NCI-H446 (cell line): ENCODE results near the gene PAGE1.
"Not testable (repeated sequence)": the region's sequence is repeated elsewhere in the genome, so short reads cannot be mapped to it uniquely, and the experiment has no call there.

Source experiments
- DNase-seq, 2 experiments: peaks; one replicate each; lab custom pipeline; 2025; lab: John Stamatoyannopoulos, UW

Gene PAGE1, protein sequence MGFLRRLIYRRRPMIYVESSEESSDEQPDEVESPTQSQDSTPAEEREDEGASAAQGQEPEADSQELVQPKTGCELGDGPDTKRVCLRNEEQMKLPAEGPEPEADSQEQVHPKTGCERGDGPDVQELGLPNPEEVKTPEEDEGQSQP

DNA sequence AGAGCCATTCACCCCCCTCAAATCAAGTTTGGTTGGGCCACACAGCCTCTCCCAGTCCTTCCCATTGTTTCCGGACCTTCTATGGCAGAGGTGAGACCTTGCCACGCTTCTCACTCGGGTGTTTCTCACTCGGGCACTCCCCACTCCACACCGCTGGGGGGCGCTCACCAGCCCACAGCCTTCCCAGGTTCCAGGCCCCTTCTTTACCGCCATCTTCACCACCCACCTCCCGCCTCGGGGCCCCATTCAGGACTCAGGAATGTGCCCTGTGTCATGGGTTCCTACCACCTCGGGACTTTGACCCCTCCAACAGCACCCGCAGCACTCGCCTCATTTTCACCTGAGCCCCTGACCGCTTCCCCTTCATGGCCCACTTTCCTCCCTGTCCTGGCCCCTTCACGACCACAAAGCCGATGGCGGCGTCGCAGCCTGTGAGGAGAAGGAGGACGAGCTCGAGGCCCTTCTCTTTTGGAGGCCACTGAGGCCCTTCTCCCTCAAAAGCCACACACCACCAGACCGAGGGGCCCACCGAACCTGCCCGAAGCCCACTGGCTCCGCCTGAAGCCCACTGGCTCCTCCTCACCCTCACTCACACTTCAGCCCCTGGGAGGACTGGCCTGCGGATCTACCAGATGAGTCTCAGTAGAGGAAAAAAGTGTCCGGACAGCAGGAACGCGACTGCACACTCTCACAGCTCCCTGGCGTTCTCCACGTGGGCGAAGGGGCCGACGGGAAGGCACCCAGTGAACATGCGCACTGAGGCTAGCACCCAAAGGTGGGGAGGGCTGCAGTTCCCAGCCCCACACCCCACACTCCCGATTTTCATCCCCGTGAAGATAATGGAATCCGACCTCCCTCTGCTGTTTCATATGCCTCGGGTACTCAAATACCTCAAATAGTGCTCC, at the start of gene PAGE1:
Gene PAGE1, minus strand, starts transcription at position 709 of the 905 bp plus-strand sequence. CDS start 1,214 bp downstream, outside the sequence.
- peak in 1 of 2 experiments; percentile 1 for DNase-seq

DNA sequence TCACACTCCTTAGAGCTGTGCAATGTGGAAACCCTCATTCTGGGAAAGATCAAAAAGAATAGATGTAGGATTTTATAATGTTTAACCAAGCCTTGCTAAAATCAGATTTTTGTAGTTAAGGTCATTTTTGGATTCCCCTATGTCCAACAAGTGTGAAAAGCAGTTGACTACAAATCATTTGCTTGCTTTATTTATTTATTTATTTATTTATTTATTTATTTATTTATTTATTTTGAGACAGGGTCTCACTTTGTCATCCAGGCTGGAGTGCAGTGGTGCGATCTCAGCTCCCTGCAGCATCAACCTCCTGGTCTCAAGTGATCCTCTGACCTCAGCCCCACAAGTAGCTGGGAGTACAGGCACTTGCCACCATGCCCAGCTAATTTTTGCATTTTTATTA, 45.7 kb upstream of the PAGE1 start:
- DNase-seq, result not testable (repeated sequence)

DNA sequence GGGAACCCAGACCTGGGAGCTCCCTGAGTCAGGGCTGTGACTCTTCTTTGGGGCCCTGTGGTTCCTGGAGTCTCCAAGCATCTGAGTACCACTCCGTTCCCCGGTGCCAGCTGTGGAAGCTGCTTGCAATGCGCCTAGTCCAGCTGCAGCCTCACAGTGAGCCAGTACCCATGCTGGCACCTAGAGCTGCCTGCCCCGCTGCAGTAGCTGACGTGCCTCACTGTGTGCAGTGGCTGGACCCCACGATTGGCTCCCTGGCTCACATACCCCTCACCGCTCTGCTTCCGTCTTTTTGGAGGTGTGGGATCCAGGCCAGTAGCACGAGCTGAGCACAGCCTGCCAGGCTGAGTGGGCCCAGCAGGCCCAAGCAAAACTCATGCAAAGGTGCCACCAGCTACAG, 32.1 kb upstream of the PAGE1 start:
- DNase-seq, result no peak

DNA sequence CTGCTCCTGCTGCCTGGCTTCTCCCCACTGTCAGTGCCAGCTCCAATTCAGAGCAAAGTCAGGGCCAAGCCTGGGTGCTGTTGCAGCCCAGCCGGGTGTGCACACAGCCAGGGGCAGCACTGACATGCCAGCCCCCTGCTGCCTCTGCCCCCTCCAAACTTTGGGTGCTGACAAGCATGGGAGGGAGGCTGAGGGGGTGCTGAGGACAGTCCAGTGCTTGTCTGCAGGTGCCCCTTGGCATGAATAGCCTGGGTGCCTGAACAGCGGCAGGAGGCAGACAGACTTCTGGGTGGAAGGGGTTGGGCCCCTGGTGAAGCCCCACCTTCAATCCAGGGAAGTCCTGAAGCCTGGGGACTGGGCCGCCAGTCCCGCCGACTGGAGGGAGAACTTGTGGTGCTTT, 31.2 kb upstream of the PAGE1 start:
- no peak for DNase-seq

DNA sequence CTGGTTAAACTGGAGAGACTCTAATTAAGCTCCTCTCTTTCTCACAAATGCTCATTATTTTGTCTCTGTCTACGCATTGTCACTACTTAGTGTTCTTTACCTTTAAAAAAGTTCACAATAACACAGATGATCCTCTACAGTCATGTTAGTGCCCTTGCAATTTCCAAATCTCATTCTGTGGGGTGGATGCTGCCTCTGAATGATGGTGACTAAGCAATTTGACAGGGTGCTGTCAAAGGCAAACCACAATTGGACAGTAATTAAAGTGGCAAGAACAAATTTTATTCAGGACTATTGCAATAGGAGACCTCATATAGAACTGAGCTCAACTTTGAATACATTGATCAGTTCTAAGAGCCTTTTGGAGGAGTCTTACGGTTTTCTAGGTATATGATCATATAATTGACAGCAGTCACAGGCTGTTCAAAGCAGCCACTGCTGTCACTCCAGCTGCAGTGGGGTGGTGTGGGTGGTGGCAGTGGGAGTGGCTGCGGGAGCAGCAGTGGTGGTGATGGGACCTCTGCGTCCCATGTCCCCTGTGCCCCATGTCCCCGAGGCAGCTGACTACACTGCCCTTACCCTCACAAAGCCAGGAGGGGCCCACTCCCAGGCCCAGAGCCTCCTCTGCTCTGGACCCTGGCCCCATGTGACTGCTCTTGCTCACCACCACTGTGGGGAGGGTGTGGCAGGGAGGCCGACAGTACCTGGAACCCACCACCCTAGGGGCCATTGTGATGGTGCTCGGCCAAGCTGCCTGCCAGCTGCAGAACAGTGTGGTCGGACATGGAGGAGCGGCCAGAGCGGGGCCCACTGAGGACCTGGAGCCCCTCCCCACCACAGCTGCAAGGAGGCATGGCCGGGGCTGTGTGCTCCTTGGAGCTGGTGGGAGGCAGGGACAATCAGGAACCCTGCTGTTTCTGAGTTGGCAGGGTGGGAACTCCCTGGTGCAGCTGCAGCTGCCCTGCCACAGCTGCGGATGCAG, 30.4 kb upstream of the PAGE1 start:
- DNase-seq, result no peak

DNA sequence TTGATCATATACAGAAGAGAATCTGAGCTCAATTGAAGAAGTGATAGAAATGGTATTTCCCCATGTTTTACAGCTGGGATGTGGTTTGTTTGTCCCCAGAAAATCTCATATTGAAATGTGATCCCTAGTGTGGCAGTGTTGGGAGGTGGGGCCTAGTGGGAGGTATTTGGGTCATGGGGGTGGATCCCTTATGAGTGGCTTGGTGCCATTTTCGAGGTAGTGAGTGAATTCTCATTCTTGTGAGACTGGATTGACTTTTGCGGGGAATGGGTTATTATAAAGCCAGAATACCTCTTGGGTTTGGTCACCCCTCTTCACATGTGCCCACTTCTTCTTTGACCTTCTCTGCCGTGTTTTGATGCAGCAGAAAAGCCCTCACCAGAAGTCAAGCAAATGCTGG, 29.6 kb upstream of the PAGE1 start:
- DNase-seq, result no peak

DNA sequence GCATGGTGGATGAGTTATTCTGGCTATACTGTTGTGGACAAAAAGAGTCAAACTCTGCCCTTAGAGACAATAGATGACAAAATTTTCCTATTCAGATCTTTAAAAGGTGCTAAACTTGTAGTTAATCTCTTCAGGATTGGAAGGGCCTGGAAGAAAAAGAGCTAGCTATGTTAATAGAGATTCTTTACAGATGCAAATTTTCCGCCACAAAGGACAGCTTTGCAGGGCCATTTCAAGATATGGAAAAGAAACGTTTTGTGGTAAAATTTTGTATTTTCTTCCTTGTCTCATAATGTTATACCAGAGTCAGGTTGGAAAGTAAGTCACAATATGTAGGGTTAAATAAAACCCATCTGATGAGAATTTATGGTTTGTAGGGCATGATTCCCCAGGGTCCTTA, 24.3 kb upstream of the PAGE1 start:
- not testable (repeated sequence) for DNase-seq

DNA sequence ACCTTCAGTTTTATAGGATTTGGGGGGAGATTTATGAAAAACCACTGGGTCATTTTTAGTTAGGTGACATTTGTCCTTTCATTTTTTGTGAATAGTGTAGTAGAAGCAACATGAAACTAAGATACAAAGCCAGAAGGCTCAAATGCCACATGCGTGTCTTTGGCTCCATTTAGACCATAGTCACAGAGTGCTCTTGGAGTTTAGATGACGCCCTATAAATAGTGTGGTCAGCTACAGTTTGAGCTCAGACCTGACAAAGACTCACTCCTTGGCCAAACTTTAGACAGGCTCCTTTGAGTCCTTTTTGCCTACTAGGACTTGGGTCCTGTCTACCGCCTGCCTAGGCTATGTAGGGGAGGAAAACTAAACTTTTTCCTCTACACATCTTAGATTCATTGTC, 16.8 kb upstream of the PAGE1 start:
- no peak for DNase-seq

DNA sequence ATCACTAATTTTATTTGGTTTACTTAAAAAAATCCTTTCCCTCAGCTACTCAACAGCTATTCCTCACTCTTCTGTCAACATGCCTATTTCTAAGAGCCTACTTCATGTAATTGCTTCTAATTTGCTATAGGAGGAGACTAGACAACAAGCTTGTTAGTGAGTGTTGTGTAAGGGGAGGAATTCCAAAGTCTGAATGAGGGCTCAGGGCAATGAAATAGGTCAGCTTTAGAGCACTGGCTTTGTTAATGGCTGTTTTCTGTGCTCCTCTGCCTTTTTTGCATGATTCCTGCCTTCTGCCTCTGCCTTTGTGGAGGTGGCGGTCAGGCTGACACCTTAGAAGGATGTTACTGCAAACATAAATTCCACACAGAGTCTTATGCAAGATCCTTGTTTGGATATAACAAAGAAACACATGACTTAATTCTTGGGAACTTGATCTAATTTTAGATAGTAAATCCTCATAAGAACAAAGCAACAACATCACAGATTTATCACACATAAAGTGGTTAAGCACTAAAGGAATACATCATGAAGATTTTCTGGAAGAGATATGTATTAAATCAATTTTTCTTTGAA, 15.0 kb upstream of the PAGE1 start:
- no peak for DNase-seq

DNA sequence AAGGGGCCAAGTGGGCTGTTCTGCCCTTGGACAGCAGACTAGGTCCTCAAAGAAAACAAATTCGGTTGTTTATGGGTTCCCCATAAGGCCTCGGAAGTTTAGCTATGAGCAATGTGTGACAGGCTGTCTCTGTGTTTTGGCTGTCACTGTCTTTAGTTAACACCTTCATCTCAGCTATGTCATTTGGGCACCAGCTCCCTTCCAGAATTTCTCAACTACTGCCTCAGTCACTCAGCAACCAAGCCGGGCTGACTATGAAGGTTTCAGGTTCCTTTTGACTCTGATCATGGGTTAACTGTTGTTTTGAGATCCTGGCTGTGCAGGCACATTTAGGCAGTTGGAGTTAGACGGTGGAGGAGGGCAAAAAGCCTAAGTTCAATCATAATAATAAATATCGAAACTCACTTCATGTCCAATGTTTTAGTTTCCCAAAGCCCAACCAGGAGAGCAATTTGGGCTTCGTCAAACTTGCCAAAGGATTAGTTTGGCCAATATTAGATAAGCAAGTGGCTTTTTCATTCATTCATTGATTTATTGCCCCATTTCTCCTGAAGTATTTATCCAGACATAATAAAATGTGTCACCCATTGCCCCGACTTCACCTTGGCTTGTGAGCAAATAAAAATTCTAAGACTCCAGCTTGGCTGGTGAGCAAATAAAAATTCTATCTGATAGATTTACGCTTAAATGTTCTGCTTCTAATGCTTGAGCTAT, 9.1 kb upstream of the PAGE1 start:
- no peak for DNase-seq

DNA sequence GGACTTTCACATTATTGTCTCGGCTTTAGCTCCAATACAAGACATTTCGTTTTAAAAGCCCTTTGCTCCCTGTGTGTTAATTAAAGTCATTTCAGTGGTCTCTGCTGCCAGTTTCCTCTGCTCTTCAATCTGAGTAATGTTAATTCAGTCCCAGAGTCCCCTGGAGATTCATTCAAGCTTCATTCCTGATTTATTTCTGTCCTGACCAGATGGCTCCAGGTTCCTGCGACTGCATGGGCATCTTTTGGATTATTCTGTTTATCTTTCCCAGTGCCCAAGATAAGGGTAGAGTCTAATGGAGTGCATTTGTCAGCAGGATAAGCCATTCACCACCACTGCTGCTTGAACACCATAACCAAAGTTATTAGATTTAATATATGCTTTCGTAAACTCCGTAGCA, 6.1 kb upstream of the PAGE1 start:
- no peak for DNase-seq

DNA sequence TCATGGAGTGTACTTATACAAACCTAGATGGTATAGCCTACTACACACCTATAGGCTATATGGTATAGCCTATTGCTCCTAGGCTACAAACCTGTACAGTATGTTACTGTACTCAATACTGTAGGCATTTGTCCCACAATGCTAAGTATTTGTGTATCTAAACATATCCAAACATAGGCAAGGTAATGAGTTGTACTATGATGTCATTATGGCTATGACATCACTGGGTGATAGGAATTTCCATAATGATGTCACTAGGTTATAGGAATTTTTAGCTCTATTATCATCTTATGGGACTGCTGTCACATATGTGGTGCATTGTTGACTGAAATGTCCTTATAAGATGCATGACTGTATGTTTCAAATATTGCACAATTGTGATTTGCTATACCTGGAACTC, 5.5 kb upstream of the PAGE1 start:
- no peak for DNase-seq

DNA sequence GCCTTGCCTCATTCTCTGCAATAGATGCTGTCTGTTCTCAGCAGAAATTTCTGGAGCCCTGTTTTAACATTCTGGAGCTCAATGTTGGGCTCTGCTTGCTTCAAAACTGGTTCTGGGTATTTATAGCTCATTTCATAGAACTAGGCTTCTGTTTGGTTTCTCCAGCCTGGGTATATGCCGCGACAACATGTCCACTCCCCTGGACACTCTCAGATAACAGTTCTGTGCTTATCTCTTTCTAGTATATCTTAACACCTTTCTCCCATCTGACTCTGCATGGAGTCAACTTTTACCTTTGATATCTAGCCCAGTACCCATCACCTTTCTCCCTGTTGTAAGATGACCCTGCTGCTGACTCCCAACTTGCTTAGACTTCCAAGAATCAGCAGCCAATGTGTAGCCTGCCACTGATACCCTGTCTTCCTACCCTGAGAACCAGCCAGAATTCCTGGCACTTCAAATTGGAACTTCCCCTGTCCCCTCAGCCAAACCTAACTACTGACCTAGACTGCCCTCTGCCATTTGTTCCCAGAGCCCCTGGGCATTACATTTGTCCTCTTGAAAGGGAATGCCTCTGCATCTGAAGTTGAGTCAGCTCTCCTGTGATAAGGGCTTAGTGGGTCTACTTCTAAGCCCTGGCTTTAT, 20.6 kb downstream of the PAGE1 start:
- DNase-seq, result no peak

DNA sequence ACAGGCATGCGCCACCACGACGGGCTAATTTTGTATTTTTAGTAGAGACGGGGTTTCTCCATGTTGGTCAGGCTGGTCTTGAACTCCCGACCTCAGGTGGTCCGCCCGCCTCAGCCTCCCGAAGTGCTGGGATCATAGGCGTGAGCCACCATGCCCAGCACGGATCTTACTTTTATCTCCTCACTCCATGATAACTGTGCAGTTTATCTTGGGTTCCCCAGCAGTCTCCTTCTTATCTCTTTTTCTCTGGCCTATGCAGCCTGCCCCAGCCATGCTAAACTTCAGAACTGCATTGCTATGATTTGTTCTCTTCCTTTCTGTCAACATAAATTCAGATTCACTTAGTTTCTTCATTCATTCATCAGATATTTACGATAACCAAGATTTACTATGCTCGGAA, 22.4 kb downstream of the PAGE1 start:
- no peak for DNase-seq

DNA sequence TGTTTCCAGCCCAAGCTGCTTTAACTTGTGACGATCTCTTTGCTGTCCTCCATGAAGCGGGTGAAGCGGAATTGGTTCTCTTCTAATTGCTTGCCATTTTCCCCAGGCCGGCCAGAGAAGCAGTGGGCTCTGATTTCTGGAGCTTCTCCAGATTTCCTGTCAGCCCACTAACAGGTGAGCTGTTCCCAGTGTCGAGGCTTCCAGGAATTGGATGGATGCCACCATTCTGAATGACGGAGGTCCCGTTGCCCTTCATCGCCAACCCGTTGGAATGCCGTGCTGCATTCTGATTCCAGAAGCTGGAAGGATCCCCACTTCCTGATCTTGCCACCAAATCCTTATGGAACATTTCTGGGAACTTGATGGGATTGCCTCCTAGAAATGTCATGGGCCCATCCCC, 31.0 kb downstream of the PAGE1 start:
- DNase-seq, result no peak

DNA sequence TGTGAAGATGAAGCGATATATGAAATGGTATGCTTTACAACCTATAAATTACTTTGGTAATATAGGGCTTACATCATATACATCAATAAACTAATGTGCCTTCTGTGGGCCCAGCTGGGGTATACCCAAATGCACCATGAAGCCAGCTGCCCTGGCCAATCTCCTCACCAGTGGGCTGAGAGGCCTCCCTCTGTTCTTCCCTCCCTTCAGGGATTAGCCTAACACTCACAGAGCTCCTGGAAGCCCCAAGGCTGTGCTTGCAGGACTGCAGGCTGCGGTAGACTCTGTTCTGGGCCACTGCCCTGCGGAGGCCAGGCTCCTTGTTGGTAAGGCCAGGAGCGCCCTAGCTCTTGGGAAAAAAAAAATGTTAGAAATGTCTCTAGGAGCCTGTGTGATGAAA, 33.9 kb downstream of the PAGE1 start:
- no peak for DNase-seq

DNA sequence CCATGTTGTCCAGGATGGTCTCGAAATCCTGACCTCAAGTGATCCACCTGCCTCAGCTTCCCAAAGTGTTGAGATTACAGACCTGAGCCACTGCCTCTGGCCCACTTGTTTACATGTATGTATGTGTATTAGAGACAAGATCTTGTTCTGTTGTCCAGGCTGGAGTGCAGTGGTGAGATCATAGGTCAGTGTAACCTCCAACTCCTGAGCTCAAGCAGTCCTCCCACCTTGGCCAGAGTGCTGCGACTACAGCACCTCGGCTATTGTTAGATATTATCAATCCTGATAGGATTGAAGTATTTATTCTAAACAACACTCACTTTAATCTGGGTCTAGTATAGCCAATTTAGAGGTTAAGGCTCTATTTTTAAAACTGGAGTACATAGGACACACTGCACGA, 36.0 kb downstream of the PAGE1 start:
- DNase-seq, result no peak

DNA sequence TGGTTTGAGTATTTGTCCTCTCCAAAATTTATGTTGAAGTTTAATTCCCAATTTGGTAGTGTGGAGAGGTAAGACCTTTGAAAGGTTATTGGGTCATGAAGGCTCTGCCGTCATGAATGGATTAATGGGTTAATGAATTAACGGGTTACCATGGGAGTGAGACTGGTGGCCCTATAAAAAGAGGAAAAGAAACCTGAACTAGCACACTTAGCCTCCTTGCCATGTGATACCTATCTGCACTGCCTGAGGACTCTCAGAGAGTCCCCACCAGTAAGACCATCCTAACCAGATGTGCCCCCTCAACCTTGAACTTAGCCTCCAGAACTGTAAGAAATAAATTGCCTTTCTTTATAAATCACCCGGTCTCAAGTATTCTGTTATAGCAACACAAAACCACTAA, 39.3 kb downstream of the PAGE1 start:
- no peak for DNase-seq

DNA sequence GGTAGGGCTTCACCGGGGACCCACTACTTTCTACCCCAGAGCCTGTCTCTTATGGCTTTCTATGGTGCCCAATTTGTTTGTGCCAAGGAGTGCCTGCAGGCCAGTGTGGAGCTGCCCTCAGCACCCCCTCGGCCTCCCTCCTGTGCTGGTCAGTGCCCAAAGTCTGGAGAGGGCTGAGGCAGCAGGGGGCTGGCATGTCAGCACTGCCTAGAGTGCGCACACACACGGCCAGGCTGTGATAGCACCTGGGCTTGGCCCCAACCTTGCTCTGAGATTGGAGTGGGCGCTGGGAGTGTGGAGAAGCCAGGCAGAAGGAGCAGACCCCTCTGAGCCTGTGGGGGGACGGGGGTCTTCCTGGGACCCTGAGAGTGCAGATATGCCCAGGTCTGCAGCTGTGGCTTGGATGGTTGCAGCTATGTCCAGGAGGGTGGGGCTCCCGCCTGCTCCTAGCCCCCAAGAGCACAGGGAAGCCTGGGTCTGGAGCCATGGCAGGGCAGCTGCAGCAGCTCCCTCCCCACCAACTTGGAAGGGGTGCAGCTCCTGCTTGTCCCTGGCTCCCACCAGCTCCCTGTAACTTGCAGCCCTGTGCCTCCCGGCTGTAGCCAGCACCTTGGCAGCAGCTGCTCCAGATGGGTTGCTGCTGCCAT, 50.7 kb downstream of the PAGE1 start:
- no peak for DNase-seq
